ENCODE measurements around the gene VWA5B2.

Gene VWA5B2

DNA sequence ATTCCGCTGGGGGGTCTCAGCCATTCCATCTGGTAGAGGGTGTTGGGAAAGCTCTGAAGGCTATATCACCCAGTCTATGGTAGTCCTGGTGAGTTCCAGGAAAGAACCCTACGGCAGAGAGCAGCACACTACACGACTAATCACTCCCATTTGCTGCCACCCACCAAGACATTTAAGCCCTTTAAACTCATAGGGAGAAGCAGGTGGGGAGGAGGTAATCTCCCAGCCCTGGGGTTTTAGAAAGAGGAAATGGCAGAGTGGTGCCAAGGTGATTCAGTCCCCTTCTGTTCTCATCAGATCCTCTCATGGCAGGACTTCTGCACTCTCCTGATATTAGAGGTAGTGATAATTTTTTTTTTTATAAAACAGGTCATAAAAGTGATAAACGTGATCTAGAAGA, 10.6 kb upstream of the VWA5B2 start:
- DNase-seq (ENCODE audit: extremely low spot score, insufficient read length, low read depth) = no peak
- no peak for FAIRE-seq

DNA sequence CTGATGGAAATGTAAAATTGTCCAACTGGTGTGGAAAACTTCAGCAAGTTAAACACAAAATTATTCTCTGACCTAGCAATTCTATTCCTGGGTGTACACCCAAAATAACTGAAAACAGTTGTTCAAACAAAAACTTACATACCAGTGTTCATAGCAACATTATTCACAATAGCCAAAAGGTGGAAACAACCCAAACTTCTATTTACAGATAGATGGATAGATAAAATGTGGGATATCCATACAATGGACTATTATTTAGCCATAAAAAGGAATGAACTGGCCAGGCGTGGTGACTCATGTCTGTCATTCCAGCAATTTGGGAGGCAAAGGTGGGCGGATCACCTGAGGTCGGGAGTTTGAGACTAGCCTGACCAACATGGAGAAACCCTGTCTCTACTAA, 6.9 kb upstream of the VWA5B2 start:
- DNase-seq (ENCODE audit: extremely low spot score, insufficient read length, low read depth) (no peak), FAIRE-seq (no peak)

DNA sequence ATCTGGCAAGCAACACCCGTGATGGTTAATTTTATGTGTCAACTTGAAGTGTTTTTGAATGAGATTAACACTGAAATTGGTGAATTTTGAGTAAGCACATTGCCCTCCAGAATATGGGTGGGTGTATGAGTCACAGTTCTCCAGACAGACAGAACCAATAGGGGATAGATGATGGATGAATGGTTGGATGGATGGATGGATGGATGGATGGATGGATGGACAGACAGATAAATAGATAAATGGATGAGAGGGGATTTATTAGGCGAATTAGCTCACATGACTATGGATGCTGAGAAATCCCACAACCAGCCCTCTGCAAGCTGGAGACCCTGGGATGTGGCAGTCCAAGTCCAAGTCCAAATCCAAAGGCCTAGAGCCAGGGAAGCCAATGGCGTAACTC, 5.4 kb upstream of the VWA5B2 start:
- FAIRE-seq = no peak

DNA sequence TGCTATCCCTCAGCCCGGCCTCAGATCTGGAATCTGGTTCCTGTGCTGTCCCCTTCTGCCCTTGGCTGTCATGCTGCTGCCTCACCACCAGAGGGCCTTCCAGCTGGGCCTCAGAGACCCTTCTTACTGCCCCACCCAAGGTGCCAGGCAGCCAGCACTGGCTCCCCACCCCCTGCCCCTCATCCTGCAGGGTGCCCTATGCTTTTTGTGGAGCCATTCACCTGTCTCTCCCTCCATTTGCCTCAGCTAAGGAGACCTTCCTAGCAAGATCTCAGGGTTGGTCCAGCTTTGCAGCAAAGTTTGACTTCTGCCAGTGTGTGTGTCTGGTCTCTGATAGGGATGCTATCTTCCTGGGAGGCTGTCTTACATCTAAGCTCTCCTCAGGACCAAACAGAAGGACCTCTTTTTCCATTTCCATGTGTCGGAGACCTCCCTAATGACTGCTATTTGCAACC, 1.9 kb upstream of the VWA5B2 start:
- DNase-seq (ENCODE audit: extremely low spot score, insufficient read length, low read depth) = no peak
- peak; percentile 60 for FAIRE-seq

More for the DNA sequence above, 5.4 kb upstream of the VWA5B2 start:
- DNase-seq (ENCODE audit: extremely low spot score, insufficient read length, low read depth) = no peak

DNA sequence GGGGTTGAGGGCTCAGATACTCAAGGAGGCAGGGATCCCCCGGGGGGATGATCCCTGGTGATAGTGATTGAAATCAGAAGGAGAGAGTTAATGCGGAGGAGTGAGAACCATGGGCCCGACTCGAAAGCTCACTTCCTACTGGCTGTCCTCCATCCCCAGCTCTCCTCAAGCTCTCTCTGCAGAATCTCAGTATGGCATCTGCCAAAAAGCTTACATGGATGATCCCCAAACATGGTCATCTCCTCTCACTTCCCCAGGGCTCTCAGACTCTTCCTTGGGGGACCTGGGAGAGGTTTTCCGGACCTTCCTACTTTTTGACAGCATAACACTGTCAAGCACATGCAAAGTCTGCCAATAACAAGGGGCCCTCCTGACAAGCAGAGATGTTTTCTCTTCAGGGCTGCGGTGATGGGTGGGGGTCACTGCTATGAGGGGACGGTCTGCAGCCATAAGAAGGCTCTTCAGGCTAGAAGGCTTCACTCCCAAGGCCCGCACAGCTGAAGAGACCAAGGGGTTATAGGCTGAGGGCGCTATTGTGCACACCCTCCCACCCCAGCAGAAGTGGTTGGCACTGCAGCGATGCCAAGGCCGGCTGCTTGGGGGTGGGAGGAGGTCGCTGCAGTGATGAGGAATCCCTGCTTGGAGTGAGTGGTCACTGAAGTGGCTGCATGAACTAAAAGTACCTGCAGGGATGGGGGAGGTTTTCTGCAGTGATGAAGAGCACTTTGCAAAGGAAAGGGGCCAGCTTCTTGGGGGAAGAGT, 828 bp upstream of the VWA5B2 start:
- no peak for FAIRE-seq
- no peak for DNase-seq (ENCODE audit: extremely low spot score, insufficient read length, low read depth)

DNA sequence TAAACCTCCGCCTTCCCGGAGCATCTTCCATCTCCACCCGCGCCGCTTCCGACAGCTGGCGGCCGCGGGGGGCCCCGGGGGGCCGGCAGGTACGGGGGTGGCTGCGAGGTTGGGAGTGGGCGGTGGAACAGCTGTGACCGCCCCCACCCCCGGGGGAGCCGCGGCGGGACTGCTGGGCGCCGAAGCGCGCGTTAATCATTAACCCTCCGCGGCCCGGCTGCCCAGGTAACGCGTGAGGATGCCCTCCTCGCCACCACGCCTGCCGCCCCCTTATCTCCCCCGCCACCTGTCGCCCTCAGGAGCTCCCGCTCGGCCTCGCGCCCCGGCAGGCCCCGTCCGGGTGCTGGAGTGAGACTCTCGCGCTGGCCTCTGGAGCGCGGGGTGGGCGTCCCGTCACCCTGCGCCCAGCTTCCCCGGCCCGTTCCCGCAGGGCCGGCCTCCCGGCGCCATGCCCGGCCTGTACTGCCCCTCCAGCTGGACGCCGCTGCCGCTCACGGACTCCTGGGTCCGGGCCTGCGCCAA, 757 bp downstream of the VWA5B2 start:
- FAIRE-seq (no peak), DNase-seq (ENCODE audit: extremely low spot score, insufficient read length, low read depth) (no peak)

DNA sequence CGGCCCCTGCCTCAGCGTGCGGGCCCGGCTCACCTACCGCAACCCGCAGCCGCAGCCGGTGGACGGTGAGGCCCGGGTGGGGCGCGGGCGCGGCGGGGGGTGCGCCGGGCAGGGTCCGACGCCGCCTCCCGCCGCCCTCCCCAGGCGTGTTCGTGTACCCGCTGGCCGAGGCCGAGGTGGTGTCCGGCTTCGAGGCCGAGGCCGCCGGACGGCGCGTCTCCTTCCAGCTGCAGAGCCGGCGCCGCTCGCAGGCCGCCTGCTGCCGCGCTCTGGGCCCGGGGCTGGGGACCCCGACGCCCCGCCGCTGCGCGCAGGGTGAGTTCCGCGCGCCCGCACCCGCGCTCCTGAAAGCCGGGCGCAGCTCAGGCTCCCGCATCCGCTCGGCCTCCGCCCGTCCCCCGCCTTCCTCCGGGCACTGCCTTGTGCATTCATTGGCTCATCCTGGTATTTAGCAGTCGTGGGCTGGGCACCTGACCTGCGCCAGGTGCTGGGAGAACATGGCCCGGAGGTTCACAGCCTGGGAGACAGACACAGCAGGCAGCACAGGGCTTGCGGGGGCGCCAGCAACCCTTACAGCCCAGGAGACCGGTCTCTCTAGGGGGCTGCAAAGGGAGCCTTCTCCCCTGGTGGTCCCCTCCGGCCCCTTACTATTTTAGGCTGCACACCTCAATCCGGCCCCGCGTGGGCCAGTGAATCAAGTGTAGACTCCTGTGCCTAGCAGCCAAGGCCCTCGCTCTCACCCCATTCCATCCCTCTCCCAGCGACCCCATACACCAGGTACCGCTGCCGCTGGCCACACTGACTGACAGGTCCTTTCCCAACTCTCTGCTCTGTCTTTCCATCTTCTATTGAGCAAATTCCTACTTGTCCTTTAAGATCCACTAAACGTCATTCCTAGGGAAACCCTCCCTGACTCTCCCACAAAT, 1.5 kb downstream of the VWA5B2 start:
- FAIRE-seq (no peak), DNase-seq (ENCODE audit: extremely low spot score, insufficient read length, low read depth) (no peak)

DNA sequence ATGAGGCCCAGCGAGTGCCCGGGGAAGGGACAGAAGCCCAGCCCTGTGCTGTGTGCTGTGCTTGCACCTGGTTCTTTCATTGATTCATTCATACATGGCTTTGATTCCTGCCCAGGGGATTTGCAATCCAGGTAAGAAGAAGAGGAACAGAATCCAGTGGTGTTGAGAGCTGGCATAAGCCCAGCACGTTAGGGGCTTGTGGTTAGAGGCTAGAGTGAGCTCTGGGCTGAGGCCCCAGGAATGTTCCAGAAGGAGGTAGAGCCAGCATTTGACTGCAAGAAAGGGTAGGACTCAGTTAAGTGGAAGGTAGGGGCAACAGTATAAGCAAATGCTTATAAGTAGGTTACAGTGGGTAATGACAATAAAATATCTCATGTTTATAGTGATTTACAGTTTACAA, 2.3 kb downstream of the VWA5B2 start:
- no peak for FAIRE-seq
- no peak for DNase-seq (ENCODE audit: extremely low spot score, insufficient read length, low read depth)

DNA sequence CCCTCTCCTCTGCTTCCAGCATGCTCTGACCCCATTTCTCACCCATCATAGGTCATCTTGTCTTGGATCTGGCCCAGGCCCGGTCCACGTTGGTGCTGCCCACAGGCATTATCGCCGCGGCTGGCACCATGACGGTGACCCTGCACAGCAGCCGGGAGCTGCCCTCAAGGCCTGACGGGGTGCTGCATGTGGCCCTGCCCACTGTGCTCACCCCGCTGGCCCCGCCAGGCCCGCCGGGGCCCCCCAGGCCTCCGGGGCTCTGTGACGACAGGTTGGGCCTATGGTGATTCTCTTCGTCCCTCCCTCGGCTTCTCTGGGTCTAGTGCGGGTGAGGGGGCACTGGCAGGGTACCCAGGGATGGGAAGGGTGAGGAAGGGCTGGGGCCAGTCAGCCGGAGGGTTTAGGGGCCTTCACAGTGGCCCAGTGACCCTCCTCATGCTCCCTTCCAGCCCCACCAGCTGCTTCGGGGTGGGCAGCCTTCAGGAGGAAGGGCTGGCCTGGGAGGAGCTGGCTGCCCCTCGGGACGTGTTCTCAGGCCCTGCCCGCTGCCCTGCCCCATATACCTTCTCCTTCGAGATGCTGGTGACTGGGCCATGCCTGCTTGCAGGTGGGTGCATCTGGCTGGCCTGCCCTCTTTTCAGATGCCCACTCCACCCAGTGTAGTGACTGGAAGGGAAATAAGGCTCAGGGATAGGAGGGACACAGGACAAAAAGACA, 3.9 kb downstream of the VWA5B2 start:
- no peak for FAIRE-seq
- no peak for DNase-seq (ENCODE audit: extremely low spot score, insufficient read length, low read depth)

DNA sequence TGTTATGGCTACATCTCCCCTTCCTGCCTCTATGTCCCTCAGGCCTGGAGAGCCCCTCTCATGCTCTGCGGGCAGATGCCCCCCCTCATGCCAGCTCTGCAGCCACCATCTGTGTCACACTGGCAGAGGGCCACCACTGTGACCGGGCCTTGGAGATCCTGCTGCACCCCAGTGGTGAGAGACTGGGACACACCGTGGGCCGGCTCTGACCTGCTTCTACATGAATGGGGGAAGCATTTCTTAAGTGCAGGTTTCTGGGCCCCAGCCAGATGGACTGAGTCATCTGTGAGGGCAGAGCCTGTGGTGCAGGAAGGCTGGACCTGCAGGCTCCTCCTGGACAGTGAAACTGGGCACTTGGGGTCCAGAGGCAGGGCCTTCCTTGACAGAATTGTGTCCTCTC, 4.8 kb downstream of the VWA5B2 start:
- DNase-seq (ENCODE audit: extremely low spot score, insufficient read length, low read depth) (no peak), FAIRE-seq (no peak)

DNA sequence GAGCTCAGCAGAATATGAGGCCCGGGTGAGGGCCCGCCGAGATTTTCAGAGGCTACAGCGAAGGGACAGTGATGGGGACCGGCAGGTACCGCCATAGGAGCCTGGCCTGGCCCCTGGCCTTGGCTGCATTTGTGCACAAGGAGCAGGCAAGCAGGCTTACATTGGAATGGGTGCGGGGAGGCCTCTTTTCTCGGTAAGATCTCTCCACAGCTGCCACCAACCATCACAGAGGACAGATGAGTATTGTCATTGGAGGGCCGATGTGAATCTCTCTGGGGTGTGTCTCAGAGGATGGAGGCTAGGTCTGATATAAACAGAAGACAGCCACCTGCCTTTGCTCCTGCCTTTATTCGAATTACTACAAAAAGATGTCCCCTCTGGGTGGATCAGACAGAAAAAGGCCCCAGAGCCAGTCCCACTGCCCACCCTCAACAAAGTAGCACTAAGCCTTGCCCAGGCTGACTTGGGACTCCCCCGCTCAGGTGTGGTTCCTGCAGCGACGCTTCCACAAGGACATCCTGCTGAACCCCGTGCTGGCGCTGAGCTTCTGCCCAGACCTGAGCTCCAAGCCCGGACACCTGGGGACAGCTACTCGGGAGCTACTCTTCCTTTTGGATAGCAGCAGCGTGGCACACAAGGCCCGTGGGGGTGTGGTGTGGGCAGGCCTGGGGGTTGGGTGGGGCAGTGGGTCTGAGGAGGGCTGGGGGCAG, 5.4 kb downstream of the VWA5B2 start:
- FAIRE-seq (no peak), DNase-seq (ENCODE audit: extremely low spot score, insufficient read length, low read depth) (no peak)

DNA sequence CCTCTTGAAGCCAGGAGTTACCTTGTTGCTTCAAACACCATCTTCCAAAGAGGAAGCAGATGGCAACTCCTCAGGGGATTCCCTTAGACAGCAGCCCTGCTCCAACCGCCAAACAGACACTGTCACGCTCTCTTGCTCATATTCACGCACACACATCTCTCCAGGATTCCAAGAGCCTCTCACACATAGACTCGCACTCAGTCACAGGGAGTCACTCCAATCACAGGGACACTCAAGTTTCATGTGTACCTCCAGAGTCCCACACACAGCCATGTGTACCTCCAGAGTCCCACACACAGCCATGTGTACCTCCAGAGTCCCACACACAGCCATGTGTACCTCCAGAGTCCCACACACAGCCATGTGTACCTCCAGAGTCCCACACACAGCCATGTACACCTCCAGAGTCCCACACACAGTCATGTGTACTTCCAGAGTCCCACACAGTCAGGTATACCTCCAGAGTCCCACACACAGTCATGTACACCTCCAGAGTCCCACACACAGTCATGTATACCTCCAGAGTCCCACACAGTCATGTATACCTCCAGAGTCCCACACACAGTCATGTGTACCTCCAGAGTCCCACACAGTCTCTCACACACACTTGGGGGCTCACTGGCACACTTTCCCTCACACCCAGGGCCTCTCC, 6.1 kb downstream of the VWA5B2 start:
- no peak for DNase-seq (ENCODE audit: extremely low spot score, insufficient read length, low read depth)
- no peak for FAIRE-seq

DNA sequence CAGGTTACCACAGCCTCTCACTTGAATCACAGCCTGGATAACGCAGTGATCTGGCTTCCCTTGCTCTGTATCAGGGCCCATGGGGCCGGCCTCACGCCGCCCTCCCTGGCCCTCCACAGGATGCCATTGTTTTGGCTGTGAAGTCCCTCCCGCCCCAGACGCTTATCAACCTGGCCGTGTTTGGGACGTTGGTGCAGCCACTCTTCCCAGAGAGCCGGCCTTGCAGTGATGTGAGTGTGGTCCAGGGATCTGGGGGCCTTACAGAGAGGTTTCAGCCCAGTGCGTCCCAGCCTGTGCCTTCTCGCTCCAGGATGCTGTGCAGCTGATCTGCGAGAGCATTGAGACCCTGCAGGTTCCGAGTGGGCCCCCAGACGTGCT, 6.6 kb downstream of the VWA5B2 start:
- no peak for DNase-seq (ENCODE audit: extremely low spot score, insufficient read length, low read depth)
- no peak for FAIRE-seq

DNA sequence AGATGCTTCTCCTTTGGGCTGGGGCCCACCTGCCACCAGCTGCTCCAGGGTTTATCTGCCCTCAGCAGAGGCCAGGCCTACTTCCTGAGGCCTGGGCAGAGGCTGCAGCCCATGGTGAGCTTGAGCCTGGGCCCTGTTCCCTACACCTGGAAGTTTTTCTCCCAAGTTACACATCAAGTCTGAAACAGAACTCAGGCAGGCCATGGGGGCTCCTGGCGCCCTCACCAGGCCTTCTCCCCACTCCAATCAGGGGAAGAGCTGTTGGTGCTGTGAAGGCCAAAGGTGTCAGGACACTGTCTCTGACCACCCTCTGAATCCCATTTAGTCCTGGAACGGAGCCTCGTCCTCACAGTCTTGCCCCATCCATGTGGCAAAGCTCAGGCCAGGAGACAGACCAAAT, 7.3 kb downstream of the VWA5B2 start:
- no peak for FAIRE-seq
- DNase-seq (ENCODE audit: extremely low spot score, insufficient read length, low read depth) = no peak

DNA sequence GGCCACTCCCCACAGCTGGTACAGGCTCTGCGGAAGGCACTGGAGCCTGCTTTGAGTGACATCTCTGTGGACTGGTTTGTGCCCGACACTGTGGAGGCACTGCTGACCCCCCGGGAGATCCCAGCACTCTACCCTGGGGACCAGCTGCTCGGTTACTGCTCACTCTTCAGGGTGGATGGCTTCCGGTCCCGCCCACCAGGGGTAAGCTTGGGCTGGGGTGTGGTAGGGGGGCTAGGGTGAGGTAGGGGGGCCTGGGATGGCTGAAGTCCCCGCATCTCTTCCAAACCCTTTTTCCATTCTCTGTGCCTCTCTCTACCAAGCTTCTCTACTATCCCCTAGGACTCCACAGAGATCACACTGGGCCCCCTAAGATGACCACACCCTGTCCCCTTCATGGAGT, 7.8 kb downstream of the VWA5B2 start:
- FAIRE-seq = no peak
- DNase-seq (ENCODE audit: extremely low spot score, insufficient read length, low read depth) = no peak

DNA sequence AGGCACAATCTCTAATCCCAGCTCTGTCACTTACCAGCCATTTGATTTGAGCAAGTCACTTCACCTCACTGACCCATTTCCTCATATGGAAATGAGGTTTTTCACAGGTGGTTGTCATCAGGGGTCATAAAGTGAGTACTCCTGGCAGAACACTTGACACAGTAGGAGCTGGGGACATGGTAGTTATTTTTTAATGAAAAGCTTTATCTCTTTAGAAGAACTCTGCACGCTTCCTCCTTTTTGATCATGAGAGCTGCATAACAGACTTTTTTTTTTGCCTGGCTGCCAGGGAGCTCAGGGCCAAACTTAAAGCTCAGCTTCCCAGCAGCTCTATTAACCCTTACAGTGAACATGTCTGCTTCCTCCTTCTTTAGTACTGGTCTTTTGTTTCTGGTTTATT, 8.4 kb downstream of the VWA5B2 start:
- DNase-seq (ENCODE audit: extremely low spot score, insufficient read length, low read depth) (no peak), FAIRE-seq (no peak)

DNA sequence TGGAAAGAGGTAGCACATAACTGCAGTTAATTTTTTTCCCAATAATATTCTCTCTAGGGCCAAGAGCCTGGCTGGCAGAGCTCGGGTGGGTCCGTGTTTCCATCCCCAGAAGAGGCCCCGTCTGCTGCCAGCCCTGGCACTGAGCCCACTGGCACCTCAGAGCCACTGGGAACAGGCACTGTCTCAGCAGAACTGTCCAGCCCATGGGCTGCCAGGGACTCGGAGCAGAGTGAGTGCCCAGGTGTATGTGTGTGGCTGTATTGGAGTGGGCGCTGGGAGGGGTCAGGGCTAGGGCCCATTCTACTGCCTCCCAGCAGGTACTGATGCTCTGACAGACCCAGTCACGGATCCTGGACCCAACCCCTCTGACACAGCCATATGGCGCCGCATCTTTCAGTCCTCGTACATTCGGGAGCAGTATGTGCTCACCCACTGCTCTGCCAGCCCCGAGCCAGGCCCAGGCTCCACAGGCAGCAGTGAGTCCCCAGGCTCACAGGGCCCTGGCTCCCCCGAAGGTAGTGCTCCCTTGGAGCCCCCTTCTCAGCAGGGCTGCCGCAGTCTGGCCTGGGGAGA, 8.9 kb downstream of the VWA5B2 start:
- FAIRE-seq (no peak), DNase-seq (ENCODE audit: extremely low spot score, insufficient read length, low read depth) (no peak)

DNA sequence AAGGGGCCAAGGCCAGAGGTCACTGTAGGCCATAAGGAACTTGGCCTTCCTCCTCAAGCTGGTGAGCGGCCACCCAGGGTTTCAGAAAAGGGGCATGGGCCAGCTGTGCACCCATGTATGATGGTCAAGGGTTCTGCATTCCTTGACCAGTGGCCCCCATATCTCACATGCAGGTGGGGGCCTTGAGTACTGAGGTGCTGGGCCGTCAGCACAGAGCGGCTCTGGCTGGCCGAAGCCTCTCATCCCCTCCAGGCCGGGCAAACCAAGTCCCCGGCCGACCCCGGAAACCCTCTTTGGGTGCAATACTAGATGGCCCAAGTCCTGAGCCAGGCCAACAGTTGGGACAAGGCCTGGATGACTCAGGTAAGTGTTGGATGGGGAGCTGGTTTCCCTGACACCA, 9.8 kb downstream of the VWA5B2 start:
- DNase-seq (ENCODE audit: extremely low spot score, insufficient read length, low read depth) = no peak
- no peak for FAIRE-seq

DNA sequence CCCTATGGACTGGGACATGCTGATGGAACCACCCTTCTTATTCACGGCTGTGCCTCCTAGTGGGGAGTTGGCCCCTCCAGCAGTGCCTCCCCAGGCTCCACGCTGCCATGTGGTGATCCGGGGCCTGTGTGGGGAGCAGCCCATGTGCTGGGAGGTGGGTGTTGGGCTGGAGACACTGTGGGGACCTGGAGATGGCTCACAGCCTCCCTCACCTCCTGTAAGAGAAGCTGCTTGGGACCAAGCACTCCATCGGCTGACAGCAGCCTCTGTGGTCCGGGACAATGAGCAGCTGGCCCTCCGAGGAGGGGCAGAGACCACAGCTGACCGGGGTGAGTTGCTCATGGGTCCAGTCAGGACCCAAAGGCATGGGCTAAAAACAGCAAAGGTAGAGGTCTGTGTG, 10.3 kb downstream of the VWA5B2 start:
- FAIRE-seq (no peak), DNase-seq (ENCODE audit: extremely low spot score, insufficient read length, low read depth) (no peak)
